Measurements from ENCODE around the gene TNNT1. TPM values are rescaled to one million over a fixed set of nuclear protein-coding genes. Genes with fewer than 3 reads are reported as not detected.
A peak's percentile ranks its signal among the peaks of the same experiment; 100 is the strongest.

Gene TNNT1
- total RNA-seq, 1 donor: not detected

- Histone ChIP-seq H3K79me2 (ENCODE audit: insufficient read depth, low read length) (no peaks in the 10 kb centered on the region), H3K9me3 (ENCODE audit: low read depth, low read length) (no peaks in the 10 kb centered on the region), H3K4me3 (ENCODE audit: insufficient read depth, low read length) (no peak overlapping the region), H3K36me3 (ENCODE audit: insufficient read depth, low read length) (peaks cover 11% of the 10 kb centered on the region), H4K20me1 (ENCODE audit: insufficient read depth, low read length) (peaks cover 26% of the 10 kb centered on the region), H2AFZ (ENCODE audit: low read length) (no peak overlapping the region), H3K27me3 (ENCODE audit: insufficient read depth, low read length) (peaks cover 4% of the 10 kb centered on the region), H3K4me2 (ENCODE audit: insufficient read depth, low read length) (no peak overlapping the region), H3K4me1 (ENCODE audit: insufficient read depth, low read length) (peaks cover 9% of the 10 kb centered on the region), H3K27ac (ENCODE audit: low read depth, low read length) (no peak overlapping the region)
- TF ChIP-seq, protein P1, sequence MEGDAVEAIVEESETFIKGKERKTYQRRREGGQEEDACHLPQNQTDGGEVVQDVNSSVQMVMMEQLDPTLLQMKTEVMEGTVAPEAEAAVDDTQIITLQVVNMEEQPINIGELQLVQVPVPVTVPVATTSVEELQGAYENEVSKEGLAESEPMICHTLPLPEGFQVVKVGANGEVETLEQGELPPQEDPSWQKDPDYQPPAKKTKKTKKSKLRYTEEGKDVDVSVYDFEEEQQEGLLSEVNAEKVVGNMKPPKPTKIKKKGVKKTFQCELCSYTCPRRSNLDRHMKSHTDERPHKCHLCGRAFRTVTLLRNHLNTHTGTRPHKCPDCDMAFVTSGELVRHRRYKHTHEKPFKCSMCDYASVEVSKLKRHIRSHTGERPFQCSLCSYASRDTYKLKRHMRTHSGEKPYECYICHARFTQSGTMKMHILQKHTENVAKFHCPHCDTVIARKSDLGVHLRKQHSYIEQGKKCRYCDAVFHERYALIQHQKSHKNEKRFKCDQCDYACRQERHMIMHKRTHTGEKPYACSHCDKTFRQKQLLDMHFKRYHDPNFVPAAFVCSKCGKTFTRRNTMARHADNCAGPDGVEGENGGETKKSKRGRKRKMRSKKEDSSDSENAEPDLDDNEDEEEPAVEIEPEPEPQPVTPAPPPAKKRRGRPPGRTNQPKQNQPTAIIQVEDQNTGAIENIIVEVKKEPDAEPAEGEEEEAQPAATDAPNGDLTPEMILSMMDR (IDR thresholded peaks at IDR 0.05; ENCODE audit: extremely low read depth, low read depth, low read length): no peak
- no peak for DNase-seq (ENCODE audit: insufficient read length, low spot score, missing footprints)
These were observed 57.1 kb downstream of the TNNT1 start for GRCh38 chr19:55091955-55092354.

DNA sequence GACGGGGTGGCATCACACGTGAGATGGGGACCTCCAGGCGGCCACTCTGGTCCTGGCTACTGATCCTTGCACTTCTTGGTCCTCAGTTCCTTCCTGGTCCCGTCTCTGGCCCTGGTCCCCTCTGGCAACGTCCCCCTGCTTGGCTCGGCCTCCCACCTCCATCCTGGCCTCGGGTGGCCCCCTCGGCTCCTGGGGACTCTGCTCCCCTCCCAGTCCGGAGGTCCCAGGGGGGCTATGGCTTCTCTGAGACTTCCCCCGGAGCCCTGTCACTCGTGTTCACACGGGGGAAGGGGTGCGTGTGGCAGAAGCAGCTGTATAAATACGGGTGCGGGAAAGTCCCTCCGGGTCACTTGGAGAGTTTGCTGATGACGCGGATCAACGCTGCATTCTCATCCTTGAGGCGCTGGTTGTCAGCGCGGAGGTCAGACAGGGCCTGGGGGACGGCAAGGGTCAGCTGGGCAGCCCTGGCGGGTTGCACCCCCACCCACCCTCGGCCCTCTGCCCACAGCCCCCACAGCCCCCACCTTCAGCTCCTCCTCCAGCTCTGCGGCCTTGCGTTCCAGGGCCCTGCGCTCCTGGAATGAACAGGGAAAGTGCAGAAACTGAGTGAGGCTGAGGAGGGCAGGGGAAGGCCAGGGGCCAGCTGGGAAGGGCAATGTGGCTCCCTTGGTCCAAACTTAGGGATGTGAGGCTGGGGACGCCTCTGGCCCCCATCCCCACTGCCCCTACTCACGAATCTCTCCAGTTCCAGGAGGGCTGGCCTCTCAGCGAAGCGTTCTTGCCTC, 57.7 kb downstream of the TNNT1 start:
- TF ChIP-seq, protein P1 (IDR thresholded peaks at IDR 0.05; ENCODE audit: extremely low read depth, low read depth, low read length): no peak
- Histone ChIP-seq H3K4me1 (ENCODE audit: insufficient read depth, low read length) (peaks cover 12% of the 10 kb centered on the region), H4K20me1 (ENCODE audit: insufficient read depth, low read length) (peaks cover 26% of the 10 kb centered on the region), H2AFZ (ENCODE audit: low read length) (no peak overlapping the region), H3K27ac (ENCODE audit: low read depth, low read length) (no peak overlapping the region), H3K27me3 (ENCODE audit: insufficient read depth, low read length) (peaks cover 9% of the 10 kb centered on the region), H3K9me3 (ENCODE audit: low read depth, low read length) (no peaks in the 10 kb centered on the region), H3K36me3 (ENCODE audit: insufficient read depth, low read length) (peaks cover 11% of the 10 kb centered on the region), H3K4me2 (ENCODE audit: insufficient read depth, low read length) (no peak overlapping the region), H3K79me2 (ENCODE audit: insufficient read depth, low read length) (no peaks in the 10 kb centered on the region), H3K4me3 (ENCODE audit: insufficient read depth, low read length) (no peak overlapping the region)
- peak; percentile 73 for DNase-seq (ENCODE audit: insufficient read length, low spot score, missing footprints)

GRCh38 chr19:55090564-55090963, 58.4 kb downstream of the TNNT1 start:
- Histone ChIP-seq H3K4me2 (ENCODE audit: insufficient read depth, low read length) (no peak overlapping the region), H3K79me2 (ENCODE audit: insufficient read depth, low read length) (no peaks in the 10 kb centered on the region), H4K20me1 (ENCODE audit: insufficient read depth, low read length) (peaks cover 30% of the 10 kb centered on the region), H3K4me3 (ENCODE audit: insufficient read depth, low read length) (no peak overlapping the region), H3K27ac (ENCODE audit: low read depth, low read length) (no peak overlapping the region), H3K9me3 (ENCODE audit: low read depth, low read length) (no peaks in the 10 kb centered on the region), H3K27me3 (ENCODE audit: insufficient read depth, low read length) (peaks cover 17% of the 10 kb centered on the region), H3K4me1 (ENCODE audit: insufficient read depth, low read length) (peaks cover 12% of the 10 kb centered on the region), H2AFZ (ENCODE audit: low read length) (no peak overlapping the region), H3K36me3 (ENCODE audit: insufficient read depth, low read length) (peaks cover 11% of the 10 kb centered on the region)
- peak; percentile 79 for DNase-seq (ENCODE audit: insufficient read length, low spot score, missing footprints)
- TF ChIP-seq, protein P1 (IDR thresholded peaks at IDR 0.05; ENCODE audit: extremely low read depth, low read depth, low read length): no peak

GRCh38 chr19:55089342-55089944, 59.6 kb downstream of the TNNT1 start:
- Histone ChIP-seq H3K4me3 (ENCODE audit: insufficient read depth, low read length) (no peak overlapping the region), H3K4me2 (ENCODE audit: insufficient read depth, low read length) (no peak overlapping the region), H3K4me1 (ENCODE audit: insufficient read depth, low read length) (peaks cover 12% of the 10 kb centered on the region), H3K27me3 (ENCODE audit: insufficient read depth, low read length) (peaks cover 28% of the 10 kb centered on the region), H2AFZ (ENCODE audit: low read length) (no peak overlapping the region), H3K36me3 (ENCODE audit: insufficient read depth, low read length) (peaks cover 2% of the 10 kb centered on the region), H3K79me2 (ENCODE audit: insufficient read depth, low read length) (no peaks in the 10 kb centered on the region), H4K20me1 (ENCODE audit: insufficient read depth, low read length) (peaks cover 27% of the 10 kb centered on the region), H3K9me3 (ENCODE audit: low read depth, low read length) (no peaks in the 10 kb centered on the region), H3K27ac (ENCODE audit: low read depth, low read length) (no peak overlapping the region)
- TF ChIP-seq, protein P1 (IDR thresholded peaks at IDR 0.05; ENCODE audit: extremely low read depth, low read depth, low read length): no peak
- DNase-seq (ENCODE audit: insufficient read length, low spot score, missing footprints): peak; percentile 81
